Erythroblast (primary cell): ENCODE results near the gene CPLANE1.
"Not testable (repeated sequence)": the region's sequence is repeated elsewhere in the genome, so short reads cannot be mapped to it uniquely, and the experiment has no call there.

ENCODE experiments used
- GATA1 ChIP-seq: IDR thresholded peaks from 2 replicates; pipeline ENCODE4 v1.6.1; 2011; ENCODE audit warnings: low read depth, mild to moderate bottlenecking, control low read depth, low read length, moderate library complexity
- POLR2A ChIP-seq: IDR thresholded peaks from 2 replicates; pipeline ENCODE4 v1.6.1; 2011; ENCODE audit warnings: mild to moderate bottlenecking, low read length

DNA sequence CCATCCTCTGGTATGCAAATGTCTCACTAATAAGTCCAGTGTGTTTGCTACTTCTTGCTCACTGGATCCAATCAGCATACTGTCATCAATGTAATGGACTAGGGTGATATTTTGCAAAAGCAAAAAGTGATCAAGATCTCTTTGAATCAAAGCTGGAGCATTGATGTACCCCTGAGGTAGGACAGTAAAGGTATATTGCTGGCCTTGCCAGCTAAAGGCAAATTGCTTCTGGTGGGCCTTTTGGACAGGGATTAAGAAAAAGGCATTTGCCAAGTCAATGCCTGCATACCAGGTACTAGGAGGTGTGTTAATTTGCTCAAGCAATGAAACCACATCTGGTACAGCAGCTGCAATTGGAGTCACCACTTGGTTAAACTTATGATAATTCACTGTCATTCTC, 18.9 kb upstream of the CPLANE1 start:
- not testable (repeated sequence) for TF ChIP-seq POLR2A, GATA1
